ENCODE measurements around the gene EEPD1.

- TF ChIP-seq CTCF (IDR thresholded peaks at IDR 0.05) (no peak), EZH2phosphoT487 (IDR thresholded peaks at IDR 0.05) (no peak), EZH2 (IDR thresholded peaks at IDR 0.05) (no peak)
Measured at GRCh38 chr7:36297364-36298009, 144.4 kb downstream of the EEPD1 start.

Data from neural progenitor cell (in vitro differentiated cells).